Uterus (tissue), 2 donors: Measurements from ENCODE around the gene WNT6.
A peak's percentile ranks its signal among the peaks of the same experiment; 100 is the strongest.

Experiments used
- CTCF ChIP-seq, 4 experiments: fragments of 200-600 bp in 2 of 4; fragments of 450-650 bp in 2 of 4; sonication (generic) in 2 of 4; IDR thresholded peaks; one replicate each; pipeline ENCODE4 v1.5.1; 2016 to 2019; ENCODE audit warnings: antibody characterized with exemption in 4 of 4, mild to moderate bottlenecking in 2 of 4, moderate library complexity in 1 of 4
- POLR2A ChIP-seq, 2 donors: fragments of 450-650 bp; IDR thresholded peaks; one replicate each; pipeline ENCODE4 v1.6.1; 2016; ENCODE audit warnings: antibody characterized with exemption in 2 of 2, mild to moderate bottlenecking in 1 of 2, moderate library complexity in 1 of 2

DNA sequence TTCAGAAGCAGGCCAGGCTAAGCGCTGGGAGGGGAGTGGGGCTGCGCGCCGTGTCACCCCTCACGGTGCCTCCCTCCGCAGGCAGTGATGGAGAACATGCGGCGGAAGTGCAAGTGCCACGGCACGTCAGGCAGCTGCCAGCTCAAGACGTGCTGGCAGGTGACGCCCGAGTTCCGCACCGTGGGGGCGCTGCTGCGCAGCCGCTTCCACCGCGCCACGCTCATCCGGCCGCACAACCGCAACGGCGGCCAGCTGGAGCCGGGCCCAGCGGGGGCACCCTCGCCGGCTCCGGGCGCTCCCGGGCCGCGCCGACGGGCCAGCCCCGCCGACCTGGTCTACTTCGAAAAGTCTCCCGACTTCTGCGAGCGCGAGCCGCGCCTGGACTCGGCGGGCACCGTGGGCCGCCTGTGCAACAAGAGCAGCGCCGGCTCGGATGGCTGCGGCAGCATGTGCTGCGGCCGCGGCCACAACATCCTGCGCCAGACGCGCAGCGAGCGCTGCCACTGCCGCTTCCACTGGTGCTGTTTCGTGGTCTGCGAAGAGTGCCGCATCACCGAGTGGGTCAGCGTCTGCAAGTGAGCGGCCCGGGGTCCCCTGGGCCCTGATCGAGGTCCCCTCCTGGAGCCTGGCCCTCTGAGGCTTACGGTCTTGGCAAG, 33.2 kb downstream of the WNT6 start:
- TF ChIP-seq CTCF (IDR thresholded peaks at IDR 0.05) (peak in 1 of 4 experiments; percentile 11), POLR2A (IDR thresholded peaks at IDR 0.05) (no peak)
